ENCODE data around the gene PRKCH.

The PRKCH gene

GRCh38 chr14:61569812-61570548 lies 248.6 kb downstream of the PRKCH start:
- no peak for DNase-seq (ENCODE audit: low read depth)

DNA sequence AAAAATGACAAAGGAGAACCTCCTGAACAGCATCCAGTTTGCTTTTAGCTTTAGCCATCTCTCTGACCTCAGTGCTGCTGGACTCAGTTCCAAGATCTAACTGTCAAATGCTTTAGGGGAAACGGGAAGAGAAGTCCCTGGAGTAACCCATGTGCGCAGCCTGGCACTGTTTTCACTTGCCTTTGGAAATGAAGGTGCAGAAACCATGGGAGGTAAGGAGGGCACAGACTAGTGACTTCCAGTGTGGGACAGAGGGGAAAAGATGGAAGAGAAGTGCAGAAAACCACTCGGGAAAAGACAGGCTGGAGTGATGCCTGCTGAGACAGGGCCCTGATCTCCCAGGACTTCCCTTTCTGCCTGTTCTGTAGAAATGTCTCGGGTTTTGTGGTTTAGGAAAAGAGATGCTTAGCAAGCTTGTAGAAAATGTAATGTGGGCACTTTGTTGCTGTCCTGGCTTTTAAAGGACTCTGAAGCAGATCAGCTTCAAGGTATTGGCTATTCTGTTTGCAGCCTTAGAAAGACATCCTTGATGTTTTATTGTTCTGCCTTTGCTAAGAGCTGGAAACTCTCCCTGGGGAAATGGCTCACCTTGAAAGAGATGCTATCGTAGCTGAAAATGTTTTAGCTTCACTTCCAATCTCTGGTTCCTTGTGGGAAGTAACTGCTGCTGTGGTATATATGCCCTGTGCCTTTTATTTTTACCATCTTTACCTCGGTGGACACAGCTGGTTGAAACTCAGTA lies 249.3 kb downstream of the PRKCH start:
- DNase-seq (ENCODE audit: low read depth): no peak

DNA sequence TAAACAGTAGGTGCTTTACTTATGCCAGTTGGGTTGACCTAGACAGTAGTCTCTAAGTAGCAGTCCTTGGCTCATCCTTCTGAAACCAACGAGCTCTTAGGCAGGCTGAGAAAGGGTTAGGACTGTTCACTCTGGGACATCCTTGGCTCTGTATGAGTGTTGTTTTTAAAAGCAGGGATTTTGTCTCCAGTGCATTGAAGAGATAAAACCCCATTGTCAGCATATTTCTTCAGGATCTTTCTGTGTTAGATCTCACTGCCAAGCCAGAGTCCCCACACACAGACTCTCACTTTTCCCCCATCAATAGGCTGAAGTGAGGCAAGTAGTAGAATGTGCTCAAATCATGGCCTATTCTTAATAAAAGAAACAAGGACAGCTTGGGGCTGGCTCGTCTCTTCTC lies 250.5 kb downstream of the PRKCH start:
- DNase-seq (ENCODE audit: low read depth): no peak

- no peak for DNase-seq (ENCODE audit: low read depth)
Measured at GRCh38 chr14:61573321-61573720, 251.9 kb downstream of the PRKCH start.

DNA sequence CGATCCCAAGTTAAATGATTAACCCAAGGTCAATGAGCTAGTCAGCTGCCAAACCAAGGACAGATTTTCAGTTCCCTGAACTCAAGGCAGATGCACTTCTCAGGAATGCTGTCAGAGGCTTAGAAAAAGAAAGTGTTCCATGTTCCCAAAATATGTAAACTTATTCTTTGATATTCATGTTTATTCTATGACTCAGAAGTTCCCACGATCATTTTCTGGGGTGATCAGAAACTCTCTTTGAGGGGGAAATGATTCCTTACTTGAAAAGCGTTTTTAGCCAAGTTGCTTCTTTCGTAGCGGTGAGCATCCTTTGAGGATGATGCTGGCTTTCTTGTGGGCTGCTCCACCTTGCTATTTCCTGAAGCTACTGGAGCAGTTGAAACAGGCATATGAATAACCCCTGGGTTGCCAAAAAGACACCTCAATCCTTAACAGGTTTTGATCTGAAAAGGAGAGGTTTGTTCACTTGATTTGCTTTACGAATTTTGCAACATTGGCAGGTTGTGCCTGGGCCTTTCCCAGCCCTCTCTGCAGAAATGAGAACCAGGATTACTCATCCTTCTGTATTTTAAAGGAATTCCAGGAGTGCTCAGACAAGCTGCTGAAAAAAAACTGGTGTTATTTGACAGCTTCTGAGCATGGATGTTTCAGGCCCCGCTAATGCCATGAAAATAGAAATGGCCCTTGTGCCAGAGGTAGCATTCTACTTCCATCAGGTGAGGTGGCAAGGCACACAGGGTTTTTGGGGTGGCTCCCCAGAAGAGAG lies 252.6 kb downstream of the PRKCH start:
- DNase-seq (ENCODE audit: low read depth): no peak

GRCh38 chr14:61574514-61574807 lies 253.1 kb downstream of the PRKCH start:
- DNase-seq (ENCODE audit: low read depth): no peak

- DNase-seq (ENCODE audit: low read depth): no peak
Measured at GRCh38 chr14:61575126-61575525, 253.7 kb downstream of the PRKCH start.

DNA sequence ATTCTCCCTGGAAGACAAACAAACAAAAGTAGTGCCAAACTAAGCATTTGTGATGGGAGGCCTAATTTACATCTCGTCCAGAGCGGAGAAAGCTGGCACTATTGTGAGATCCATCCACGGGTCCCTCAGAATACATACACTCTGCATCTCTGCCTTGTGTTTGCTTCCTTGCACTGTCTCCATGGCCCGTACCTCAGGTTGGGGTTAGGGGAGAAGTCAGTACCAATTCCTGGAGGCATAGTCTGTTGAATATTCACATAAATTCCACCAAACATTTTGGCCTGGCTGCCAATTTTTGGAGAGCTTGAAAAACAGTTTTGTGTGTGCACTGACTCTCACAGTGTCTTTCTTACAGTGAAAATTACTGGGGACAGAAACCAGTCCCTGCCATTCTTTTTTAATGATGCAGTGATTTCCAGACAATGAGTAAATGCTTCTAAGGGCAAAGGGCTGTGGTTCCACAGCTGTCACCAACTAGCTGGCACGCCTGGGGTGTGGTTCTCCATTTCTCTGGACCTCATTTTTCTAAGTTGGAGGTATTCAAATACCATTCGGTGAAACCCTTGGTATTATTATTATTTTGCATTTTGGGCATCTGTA lies 254.3 kb downstream of the PRKCH start:
- no peak for DNase-seq (ENCODE audit: low read depth)

DNA sequence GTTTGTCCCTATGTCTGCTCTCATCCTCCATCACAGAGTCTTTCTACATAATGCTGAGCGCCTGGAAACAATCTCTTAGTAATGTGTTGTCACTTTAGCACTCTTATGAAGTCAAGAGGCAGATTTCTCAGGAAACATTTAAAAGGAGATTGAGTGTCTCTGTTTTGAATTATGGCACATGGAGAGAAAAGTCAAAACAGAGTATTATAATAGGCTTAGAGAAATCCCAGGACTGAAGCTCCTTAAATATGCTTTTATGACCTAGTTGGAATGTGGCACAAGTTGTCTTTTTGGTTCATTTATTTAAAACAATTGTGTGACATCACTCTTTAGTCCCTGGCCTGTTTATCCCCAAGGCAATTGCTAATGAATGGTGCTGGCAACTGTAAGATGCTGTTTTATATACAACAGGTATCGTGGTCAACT lies 256.1 kb downstream of the PRKCH start:
- DNase-seq (ENCODE audit: low read depth): no peak

DNA sequence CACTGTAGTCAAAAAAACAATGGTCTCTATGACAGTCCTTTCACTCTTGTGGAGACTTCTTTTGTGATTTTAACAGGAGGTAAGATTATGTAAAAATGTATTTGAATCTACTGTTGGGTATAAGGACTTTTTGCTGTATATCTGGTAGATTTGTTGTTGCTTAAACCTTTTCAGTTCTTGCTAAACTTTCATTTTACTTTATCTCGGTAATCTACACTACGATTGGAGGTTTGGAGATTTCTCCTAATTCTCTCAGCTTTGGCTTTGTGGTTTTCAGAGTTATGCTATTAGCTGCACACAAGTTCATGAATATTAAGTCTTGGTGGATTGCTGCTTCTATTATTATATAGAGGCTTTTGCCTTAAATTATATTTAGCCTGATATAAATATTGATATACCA lies 257.4 kb downstream of the PRKCH start:
- DNase-seq (ENCODE audit: low read depth): no peak

GRCh38 chr14:61581340-61581739 lies 260.0 kb downstream of the PRKCH start:
- no peak for DNase-seq (ENCODE audit: low read depth)

- no peak for DNase-seq (ENCODE audit: low read depth)
Measured at GRCh38 chr14:61581955-61582615, 260.7 kb downstream of the PRKCH start.

GRCh38 chr14:61582815-61583214 lies 261.4 kb downstream of the PRKCH start:
- DNase-seq (ENCODE audit: low read depth): no peak

- DNase-seq (ENCODE audit: low read depth): no peak
Measured at GRCh38 chr14:61584331-61584741, 263.0 kb downstream of the PRKCH start.

DNA sequence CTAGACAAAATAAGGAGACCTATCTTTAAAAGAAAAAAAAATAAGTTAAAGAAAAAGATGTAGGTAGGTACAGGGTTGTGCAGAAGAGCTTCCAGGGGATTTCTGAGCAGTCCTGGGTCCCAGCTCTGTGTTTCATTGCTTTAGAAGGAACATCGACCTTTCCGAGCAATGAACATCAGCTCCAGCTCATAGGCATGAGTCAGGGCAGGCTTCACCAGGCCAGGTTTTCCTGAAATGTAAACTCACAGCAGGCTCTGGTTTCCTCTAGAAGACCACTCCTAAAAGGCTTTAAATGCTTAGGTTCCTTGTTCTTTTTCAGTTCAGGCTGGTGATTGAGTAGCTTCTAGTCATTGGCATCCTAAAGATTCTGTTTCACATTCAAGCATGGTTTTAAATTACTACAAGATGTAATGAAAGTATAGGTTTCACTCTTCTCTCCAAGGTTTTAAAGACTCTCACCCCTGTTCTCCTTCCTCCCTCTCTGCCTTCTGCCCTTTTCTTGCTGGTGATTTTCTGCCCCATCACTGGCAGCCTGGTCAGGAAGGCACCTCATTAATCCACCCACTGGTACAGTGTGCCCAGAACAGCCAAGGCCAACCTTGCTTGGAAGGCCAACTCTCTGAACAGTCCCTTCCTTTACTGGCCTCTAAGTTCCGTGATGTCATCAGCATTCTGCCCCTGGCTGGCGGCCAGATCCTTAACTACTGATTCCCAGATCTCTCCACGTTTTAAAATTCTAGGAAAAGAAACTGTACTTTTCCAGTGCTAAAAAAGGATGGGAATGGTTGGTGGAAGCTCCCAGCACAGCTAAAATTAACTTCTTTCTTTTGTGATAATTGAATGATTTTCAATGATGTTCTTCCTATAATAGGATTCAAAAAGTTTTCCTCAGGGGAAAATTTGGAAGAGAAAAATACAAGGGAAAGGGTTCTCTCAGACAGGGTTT lies 264.5 kb downstream of the PRKCH start:
- DNase-seq (ENCODE audit: low read depth): no peak

- DNase-seq (ENCODE audit: low read depth): no peak
Measured at GRCh38 chr14:61586544-61587055, 265.2 kb downstream of the PRKCH start.

DNA sequence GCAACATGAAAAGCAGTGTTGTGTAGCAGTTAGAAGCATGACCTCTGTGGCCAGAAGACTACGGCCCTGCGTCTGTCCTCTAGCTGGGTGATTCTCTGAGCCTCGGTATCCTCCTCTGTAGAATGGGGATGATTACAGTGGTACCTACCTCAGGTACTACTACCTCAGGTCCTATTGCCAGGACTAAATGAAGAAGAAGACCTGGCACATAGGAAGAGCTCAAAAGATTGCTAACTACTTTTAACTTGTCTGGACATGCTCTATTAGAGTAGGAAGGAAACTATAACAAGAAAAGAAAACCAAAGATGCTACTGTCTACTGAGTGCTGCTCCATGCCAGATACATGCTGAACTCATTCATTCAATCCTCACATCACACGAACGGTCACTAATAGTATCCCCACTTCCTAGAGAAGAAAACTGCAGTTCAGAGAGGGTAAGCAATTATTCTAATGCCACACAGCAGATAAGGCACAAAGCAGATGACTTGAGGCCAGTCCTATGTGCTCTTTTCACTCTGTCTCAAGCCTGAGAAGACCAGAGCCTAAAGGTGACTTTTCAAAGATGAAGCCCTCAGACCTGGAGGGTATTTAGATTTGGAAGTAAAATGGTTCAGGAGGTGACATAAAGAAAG lies 265.8 kb downstream of the PRKCH start:
- DNase-seq (ENCODE audit: low read depth): no peak

GRCh38 chr14:61588419-61588901 lies 267.1 kb downstream of the PRKCH start:
- DNase-seq (ENCODE audit: low read depth): no peak

- DNase-seq (ENCODE audit: low read depth): no peak
Measured at GRCh38 chr14:61589691-61590581, 268.6 kb downstream of the PRKCH start.

Measured in activated T-helper 9 cell treated with anti-CD3 and anti-CD28 coated beads, Interleukin-2, amount 50 U/mL, for 16 hours (primary cell).